HS-5 (cell line): ENCODE data around the gene MAFG.

ENCODE experiments used
- DNase-seq: peaks from one replicate; pipeline ENCODE4 v3.0.0-alpha.2; 2012; ENCODE audit warnings: low read depth

The MAFG gene

DNA sequence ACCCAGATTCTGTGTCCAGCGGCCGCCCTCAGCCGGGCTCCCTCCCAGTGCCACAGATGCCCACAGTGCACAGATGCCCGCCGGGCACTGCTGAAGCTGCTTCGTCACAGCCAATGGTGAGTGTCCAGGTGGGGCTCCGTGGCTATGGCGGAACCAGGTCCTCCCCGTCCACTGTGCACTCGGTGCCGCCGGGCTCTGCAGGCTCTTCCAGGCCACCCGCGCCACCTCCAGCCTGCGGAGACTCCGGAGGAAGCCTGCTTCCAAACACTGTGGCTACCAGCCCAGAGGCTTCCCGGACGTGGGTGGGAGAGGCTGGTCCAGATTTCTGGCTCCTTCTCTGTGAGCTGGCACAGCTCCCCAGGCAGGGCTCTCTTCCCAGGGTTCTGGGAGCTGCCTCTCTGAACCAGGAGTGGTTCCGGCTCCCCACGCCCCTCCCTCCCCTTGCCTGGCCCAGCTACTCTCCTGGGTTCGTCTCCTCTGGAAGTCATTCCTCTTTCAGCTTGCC, 12.4 kb upstream of the MAFG start:
- no peak for DNase-seq

GRCh38 chr17:81939218-81939617, 11.7 kb upstream of the MAFG start:
- DNase-seq: no peak

DNA sequence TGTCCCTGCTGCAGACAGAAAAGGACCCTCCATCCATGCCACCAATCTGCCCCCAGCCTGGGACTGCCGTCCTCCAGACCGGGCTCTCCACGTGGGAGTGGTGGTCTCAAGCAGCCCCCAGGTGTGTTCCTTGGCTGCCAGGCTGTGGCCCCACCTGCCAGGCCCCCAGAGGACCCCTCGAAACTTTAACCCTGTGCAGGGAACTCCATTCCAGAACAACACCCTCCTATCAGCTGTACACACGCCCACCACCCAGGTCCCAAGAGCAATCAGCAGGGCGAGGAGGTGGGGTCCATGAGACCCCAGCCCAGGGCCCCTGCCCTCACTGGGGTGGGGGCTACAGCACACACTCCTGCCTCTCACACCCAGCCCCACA, 8.2 kb upstream of the MAFG start:
- DNase-seq: no peak

DNA sequence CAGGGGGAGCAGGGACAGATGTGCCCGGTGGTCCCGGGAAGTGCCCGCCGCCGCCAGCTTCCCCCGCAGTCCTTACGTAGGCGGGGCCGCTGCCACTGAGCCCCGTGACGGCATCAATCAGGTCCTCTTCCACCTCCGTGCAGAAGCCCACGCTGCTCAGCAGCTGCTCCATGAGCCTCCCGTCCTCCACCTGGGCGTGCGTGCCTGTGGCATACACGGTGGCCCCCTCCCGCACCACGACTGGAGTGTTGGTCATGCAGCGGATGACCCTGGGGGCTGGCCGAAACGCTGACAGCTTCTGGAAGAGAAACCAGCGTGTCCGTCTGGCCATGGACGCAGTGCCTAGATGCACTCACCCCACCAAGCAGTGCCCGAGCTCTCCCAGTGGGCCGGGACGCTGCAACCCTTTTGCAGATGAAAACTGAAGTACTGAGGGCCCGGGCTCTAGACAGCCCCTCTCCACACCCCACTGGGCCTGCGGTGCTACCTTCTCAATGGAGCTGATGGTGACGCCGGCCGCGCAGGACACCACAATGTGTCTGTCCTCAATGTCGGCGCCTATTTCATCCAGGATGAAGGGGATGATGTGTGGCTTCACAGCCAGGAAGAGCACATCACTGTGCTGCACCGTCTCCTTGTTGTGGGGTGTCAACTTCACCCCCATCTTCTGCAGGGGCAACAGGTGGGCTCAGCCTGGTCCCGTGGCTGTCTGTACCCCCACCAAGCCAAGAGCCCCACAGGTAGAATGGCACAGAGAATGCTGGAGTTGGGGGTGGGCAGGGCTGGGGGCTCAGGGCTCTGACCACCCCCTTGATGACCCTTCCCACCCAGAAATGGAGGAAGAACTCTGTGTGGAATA, 7.5 kb upstream of the MAFG start:
- DNase-seq: no peak

DNA sequence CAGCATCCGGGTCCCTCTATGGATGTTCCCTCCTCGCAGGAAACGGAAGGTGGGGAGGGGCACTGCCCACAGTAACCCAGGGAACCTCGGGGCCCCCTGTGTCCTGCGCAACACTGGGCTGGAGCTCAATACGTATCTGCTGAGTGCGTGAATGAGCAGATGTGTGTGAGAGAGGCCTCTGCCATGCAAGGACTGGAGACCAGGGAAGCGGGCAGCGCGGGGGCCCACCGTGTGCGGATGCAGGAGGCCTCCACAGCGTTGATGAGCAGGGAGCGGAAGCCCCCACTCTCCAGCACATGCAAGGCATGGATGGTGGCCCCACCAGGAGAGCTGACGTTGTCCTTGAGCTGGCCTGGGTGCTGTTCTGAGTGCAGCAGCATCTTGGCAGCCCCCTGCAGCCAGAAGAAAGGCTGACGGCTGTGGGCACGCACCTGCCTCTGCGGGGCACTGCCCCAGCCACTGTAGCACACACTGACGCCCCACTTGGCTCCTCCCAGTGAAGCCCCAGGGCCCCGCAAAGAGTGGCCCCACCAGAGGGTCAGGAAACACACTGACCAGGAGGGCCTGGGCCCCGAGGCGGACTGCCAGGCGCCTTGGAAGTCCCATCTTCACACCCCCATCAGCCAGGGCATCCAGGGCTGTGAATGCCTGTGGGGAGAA, 6.7 kb upstream of the MAFG start:
- DNase-seq: no peak

DNA sequence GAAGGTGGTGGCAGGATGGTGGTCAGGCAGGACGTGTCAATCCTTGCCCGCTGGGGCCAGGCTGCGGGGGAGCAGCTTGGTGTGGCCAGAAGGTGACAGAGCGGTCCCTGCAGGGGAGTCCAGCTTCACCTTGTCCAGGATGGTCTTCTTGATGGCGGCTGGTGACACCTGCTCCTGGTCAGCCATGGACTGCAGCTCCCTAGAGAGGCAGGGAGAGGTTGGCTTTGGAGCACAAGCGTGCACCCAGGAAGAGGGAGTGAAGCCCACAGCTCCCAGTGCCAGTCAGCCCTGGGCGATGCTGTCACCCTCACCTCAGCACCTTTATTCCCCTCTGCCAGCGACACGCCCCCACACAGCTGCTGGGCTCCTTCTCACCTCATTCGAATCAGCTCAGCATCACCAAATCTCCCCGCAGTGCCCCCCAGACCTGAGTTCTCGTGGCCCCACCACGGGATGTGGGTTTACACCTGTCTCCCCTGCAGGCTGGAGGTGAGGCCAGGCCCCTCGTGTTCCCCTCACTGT, 5.7 kb upstream of the MAFG start:
- DNase-seq: no peak

- no peak for DNase-seq
Observed at GRCh38 chr17:81932333-81932983, 4.9 kb upstream of the MAFG start.

DNA sequence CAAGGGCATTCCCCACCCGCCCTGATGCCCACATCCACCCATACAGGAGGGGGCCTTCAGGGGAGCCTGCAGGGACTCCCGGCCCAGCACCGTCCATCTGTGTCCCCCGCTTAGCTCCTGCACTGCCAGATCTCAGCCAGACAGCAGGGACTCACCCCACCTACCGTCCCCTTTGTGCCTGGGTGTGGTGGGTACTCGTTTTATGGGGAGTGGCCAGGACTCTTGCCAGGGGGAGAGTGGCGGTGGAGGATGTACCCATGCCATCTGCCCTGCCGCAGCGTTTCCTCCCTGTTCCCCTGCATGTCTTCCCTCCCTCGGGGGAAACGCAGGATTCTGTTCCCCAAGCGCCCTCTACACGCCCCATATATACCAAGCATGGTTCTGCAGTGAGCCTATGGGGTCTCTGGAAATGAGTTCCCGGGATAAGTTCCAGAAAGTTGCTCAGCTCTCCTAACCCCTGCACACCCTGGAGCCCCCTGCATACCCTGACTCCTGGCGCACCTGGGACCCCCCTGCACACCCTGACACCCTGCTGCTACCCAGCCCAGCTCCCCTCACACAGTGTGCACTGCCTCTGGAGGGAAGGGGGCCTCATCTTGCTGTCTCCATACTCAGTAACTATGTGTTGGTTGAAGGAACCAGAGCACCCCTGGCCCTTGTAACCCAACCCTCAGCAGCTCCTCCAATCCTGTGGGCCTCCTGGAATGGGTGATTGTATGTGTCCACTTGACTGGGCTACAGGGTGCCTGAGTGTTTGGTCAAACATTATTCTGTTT, 4.2 kb upstream of the MAFG start:
- DNase-seq: no peak

DNA sequence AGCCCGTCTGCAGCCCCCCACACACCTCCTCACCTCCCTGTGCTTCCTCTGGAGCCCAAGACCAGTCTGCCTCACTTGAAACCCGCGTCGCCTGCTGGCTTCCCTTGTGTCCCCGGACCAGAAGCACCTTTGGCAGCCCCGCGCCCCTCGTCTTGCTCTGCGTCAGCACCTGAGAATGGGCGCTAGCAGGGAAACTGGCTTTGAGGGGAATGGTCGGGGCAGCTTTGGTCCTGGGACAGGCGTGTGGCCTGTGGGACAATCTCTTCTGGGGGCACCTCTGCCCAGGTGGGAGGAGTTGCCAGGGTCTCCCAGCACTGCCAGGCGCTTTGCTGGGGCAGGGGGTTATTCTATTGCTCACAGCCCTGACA, 3.6 kb upstream of the MAFG start:
- no peak for DNase-seq

DNA sequence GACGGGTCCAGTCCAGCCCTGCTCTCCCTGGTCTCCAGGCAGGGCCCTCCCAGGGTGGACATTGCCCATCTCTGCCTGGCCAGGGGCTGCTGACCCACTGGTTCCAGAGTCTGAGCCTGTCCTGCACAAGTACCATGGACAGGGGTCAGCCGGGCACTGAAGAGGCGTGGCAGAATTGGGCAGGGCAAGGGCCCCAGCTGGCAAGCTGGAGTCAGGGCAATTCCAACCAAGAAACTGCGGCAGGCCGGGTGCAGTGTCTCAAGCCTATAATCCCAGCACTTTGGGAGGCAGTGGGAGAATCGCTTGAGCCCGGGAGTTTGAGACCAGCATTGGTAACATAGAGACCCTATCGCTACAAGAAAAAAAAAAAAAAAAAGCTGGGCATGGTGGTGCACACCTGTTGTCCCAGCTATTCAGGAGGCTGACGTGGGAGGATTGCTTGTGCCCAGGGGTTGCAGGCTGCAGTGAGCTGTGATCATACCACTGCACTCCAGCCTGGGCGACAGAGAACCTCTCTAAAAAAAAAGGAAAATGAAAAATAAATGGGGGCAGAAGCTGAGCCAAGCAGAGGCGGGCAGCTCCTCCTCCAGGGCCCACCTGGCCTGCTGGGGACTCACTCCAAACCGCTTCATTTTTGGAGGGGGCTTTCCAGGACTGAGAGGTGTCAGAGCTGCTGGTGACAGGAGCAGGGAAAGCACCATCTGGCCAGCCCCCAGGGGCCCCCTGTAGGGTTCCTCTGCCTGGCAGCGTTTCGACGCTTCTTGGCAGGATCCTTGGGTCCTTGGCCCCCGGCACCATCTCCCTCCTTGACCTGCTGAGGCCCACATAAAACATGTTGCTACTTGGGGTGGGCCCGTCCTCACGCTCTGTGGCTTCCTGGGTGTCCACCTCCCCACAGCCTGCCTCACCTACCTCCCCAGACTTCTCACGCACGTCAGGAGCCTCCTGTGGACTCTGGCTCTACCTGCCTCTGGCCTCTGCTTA, 2.9 kb upstream of the MAFG start:
- no peak for DNase-seq

- no peak for DNase-seq
Observed at GRCh38 chr17:81929253-81930141, 2.0 kb upstream of the MAFG start.

- DNase-seq: no peak
Observed at GRCh38 chr17:81928544-81929252, 1.2 kb upstream of the MAFG start.

GRCh38 chr17:81927152-81927652, 333 bp downstream of the MAFG start:
- no peak for DNase-seq

DNA sequence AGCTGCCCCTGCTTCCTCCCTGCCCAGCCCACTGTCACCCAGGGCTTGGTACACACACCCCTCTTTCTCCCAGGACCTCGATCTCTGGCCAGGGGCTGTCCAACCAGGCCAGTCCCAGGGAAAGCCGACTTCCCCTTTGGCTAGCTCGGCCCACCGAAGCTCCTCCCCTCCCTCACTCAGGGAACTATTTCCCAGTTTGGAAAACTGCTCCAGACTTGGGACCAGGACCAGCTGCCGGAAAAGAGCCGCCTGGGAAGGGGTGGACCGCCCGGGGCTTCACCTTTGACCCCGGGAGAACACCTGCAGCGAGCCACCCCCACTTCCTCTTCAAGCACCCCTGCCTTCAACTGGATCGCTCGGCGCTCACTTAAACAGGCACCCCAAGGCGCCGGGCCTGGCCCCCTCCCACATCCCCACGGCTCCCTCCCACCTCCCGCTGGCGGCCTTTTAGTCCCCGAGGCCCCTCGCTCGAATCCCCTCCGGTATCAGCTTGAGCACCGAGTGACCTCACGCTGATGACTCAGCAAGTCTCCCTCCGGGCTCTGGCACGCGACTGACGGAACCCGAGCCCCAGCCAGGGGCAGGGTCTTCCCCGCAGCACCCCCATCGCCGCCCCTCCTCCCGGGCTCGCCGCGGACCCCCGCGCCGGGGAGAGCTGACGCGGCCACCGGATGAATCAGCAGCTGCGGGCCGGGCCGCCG, 934 bp downstream of the MAFG start:
- no peak for DNase-seq

DNA sequence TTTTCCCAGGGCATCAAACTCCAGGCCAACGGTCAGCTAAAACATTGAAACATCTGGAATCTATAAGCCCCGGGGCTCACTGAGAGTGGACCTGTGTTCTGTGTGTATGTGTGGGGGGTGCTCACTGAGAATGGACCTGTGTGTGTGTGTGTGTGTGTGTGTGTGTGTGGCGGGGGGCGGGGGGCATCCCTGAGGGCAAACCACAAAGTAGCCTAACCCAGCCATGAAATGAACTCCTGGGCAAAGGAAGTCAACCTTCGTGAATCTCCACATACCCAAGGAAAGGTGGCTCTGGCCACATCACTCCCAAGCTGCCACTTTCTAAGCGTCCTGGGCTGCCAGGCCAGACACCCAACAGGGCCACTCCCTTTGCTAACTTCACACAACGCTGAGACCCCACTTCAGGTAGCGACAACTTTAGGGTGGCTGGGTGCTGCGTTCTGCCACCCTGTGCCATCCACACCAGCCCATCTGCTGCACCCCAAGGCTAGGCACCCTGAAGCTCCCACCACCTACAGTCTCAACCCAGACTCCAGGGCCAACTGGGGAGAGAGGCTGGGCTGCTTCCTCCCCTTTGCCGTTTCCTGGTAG, 1.6 kb downstream of the MAFG start:
- no peak for DNase-seq

- no peak for DNase-seq
Observed at GRCh38 chr17:81924557-81925532, 2.7 kb downstream of the MAFG start.
